GM21825 (cell line): ENCODE results near the gene DCAF8L2.
"Not testable (repeated sequence)": the region's sequence is repeated elsewhere in the genome, so short reads cannot be mapped to it uniquely, and the experiment has no call there.

ENCODE experiments used
- ATAC-seq: cut with Tn5 transposase; IDR thresholded peaks from one replicate; pipeline ENCODE4 v1.9.1; 2021; ENCODE audit warnings: mild to moderate bottlenecking, moderate library complexity; ENCODE audit not compliant: unreplicated experiment

The DCAF8L2 gene

DNA sequence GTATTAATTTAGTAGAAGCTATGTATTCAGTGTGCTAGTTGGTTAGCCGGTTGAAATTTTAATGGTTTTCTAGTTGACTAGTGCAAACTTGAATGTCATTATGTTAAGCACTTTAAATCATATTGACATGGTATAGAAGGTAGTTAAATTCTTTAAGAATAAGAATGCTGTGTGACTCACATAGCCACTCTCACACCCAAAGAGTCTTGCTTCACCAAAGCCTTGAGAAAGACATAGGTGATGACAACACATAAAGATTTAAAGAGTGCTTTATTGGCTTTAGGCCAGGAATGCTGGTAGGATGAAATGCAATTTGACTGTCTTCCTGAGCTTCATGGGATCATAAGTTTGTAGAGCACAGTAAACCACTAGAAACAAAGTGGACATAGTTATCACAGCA lies 85.3 kb downstream of the DCAF8L2 start:
- no peak for ATAC-seq

- no peak for ATAC-seq
Measured at GRCh38 chrX:27679281-27679680, 89.1 kb downstream of the DCAF8L2 start.

DNA sequence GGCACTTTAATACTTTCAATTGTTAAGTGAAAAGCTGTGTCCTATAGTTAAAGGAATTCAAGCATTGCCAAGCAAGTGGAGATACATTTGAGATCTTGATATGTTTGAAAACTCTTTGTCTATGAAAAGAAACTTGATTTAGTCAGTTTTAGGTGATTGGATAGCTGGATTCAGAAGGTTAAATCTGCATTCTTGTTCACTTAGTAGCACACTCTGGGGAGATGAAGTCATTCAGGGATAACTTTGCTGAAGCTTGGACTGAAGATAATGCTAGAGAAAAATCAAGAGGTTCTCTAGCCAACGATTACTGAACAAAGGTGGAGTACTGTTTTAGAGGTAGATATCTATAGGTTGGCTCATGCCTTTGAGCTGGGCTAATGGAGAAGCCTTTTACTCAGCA lies 90.6 kb downstream of the DCAF8L2 start:
- no peak for ATAC-seq

- ATAC-seq = peak; percentile 80
Measured at GRCh38 chrX:27683566-27684208, 93.5 kb downstream of the DCAF8L2 start.

- no peak for ATAC-seq
Measured at GRCh38 chrX:27694667-27695066, 104.5 kb downstream of the DCAF8L2 start.

DNA sequence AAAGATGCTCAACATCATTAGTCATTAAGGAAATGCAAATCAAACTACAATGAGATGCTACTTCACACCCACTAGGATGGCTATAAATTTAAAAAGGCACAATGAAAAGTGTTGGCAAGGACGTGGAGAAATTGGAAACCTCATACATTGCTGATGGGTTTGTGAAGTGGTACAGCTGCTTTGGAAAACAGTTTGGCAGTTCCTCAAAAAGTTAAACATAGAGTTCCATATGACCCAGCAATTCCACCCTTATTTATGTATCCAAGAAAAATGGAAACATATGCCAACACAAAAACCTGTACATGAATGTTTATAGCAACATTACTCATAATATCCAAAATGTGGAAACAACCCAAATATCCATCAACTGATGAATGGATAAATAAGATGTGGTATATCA lies 116.4 kb downstream of the DCAF8L2 start:
- no peak for ATAC-seq

- ATAC-seq = no peak
Measured at GRCh38 chrX:27715610-27716009, 125.5 kb downstream of the DCAF8L2 start.

GRCh38 chrX:27728291-27728690 lies 138.1 kb downstream of the DCAF8L2 start:
- ATAC-seq = no peak

- no peak for ATAC-seq
Measured at GRCh38 chrX:27731962-27732361, 141.8 kb downstream of the DCAF8L2 start.

DNA sequence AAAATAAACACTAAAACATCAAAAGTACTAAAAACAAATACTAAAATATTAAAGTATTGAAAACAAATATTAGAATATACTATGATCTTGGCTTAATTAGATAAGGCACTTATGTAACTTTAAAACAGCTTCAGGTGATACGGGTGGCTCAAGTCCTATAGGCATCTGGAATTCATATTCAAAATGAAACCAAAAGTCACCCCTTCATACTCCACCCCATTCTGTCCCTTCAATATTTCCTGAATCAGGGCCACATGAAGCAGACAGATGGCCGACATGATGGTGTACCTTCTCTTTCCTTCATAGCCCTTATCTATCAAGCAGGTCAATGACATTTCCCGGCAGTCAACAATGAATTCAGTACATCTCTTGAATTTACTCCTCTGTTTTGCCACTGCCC lies 145.8 kb downstream of the DCAF8L2 start:
- no peak for ATAC-seq

- no peak for ATAC-seq
Measured at GRCh38 chrX:27740933-27741332, 150.8 kb downstream of the DCAF8L2 start.

- ATAC-seq = not testable (repeated sequence)
Measured at GRCh38 chrX:27743521-27743920, 153.4 kb downstream of the DCAF8L2 start.

DNA sequence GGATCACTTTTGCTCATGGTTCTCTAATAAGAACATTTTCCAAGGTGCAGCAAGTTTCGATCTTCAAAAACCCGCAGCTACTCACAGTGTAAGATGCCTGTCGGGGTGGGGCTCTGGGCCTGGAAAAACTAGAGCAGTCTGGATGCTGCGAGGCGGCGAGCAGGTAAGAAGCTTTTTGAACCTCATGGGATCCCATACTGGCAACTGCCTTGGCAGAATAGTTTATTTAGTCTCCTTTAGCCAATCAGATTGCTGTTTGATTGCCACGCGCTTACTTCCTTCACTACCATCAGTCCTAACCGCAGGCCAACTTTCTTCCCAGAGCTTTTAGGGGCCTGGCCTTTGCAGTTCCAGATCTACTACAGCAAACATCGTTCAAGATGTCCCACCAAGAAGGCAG lies 156.4 kb downstream of the DCAF8L2 start:
- no peak for ATAC-seq

DNA sequence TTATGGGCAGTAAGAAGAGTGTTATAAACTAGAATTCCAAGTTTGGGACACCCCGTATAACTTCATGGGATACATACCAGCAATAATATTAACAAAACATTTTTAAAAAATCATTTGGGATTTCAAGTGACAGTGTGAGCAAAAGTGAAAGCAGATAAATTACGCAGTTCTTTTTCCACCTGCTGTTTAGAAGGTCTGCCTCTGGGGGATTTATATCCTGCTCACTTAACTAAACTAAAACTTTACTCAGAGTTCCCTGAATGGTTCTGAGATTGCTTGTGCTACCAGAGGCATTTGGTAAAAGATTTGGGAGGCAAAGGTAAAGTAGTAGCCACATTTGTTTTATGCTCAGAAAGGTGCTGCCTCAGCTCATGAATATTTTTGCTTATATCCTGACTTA lies 160.2 kb downstream of the DCAF8L2 start:
- ATAC-seq = not testable (repeated sequence)

DNA sequence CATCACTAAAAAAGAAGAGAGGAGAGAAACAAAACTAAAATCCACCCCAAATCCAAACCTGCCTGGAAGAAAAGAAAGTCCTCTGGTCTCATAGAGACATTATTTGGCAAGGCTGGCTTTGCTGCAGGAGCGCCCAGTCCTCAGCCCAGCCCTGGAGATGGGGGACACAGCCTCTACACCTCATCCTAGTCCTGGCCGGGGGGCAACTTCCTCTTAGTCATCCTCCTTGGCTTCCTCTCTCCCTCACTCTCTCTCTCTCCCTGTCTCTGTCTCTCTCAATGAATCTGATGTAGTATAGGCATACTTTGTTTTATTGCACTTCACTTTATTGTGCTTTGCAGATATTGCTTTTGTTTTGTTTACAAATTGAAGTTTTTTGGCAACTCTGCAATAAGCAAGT lies 161.8 kb downstream of the DCAF8L2 start:
- no peak for ATAC-seq

DNA sequence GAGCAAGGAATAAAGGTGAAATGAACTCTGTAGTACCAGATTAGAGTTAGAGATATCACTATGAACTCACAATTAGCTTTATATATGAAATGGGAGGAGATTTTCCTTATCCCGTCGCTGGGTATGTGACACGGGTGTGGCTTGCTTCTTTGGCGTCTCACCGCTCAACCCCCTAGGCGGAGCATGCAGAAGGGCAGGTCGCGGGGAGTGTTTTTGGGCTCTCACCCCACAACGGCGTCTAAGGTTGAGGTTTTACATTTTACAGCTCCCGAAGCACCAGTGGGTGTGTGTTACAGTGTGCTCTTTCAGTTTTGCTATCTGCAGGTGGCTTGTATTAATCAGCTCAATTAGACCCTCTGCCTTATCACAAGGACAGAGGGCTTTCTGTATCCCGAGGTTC lies 175.6 kb downstream of the DCAF8L2 start:
- no peak for ATAC-seq

- no peak for ATAC-seq
Measured at GRCh38 chrX:27767387-27767786, 177.2 kb downstream of the DCAF8L2 start.

DNA sequence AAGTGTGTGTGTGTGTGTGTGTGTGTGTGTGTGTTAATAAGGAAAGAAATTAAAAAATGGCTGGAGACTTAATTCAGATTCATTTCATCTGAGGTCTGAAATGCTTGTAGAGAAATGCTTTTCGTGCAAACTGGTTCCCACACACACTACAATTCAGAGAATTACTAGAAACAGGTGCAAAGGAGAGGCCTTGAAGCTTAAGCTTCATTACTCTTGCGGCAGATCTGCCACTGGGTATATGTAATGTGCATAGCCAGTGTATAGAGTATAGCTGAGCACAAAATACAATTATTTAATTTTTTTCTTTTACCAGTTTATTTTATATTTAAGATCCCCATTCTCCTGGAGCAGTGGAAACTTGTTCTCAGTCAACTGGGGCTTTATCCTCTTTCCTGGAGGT lies 185.8 kb downstream of the DCAF8L2 start:
- no peak for ATAC-seq

DNA sequence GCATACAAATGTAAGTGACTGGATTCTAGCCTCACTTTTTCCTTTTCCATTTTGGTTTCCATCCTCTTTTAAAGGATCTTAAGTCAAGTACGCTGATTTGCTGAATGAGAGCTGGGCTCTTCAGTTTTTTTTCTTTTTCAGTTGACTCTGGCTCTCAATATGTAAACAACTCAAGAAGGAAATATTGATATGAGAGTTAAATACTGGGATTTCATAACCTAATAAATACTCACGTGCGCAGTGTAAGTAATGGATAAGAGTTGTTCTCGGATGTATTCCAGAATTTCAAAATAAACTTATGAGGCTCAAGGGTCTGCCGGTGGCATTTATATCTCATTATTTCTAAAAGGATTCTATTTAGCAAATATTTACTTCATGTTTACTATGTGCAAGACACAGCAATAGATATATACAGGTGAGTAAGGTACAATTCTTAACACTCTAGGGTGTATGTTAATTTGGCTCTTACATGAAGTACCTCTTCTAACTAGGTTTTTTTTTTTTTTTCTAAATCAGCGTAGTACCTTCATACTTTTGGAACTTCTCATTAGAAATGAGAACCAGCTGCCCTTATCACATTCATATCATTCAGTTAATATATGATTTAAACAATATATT lies 206.6 kb downstream of the DCAF8L2 start:
- ATAC-seq = no peak

GRCh38 chrX:27797575-27797974 lies 207.4 kb downstream of the DCAF8L2 start:
- no peak for ATAC-seq
